Mucosa of stomach (tissue), 1 donor: ENCODE measurements around the gene HMCN2.

ENCODE experiments used
- H3K27me3 ChIP-seq: one replicate; pipeline ENCODE4 v1.7.0; 2013; ENCODE audit warnings: mild to moderate bottlenecking, low read length; ENCODE audit not compliant: control insufficient read depth, insufficient read depth
- H3K36me3 ChIP-seq: one replicate; pipeline ENCODE4 v1.7.0; 2013; ENCODE audit warnings: low read length; ENCODE audit not compliant: control insufficient read depth, insufficient read depth
- H3K4me1 ChIP-seq: one replicate; pipeline ENCODE4 v1.7.0; 2013; ENCODE audit warnings: mild to moderate bottlenecking, low read length; ENCODE audit not compliant: control insufficient read depth, insufficient read depth
- H3K4me3 ChIP-seq: one replicate; pipeline ENCODE4 v1.7.0; 2013; ENCODE audit warnings: low read length
- H3K9ac ChIP-seq: one replicate; pipeline ENCODE4 v1.7.0; 2013; ENCODE audit warnings: mild to moderate bottlenecking, low read length, moderate library complexity
- H3K9me3 ChIP-seq: one replicate; pipeline ENCODE4 v1.7.0; 2013; ENCODE audit warnings: mild to moderate bottlenecking, low read length, moderate library complexity; ENCODE audit not compliant: control insufficient read depth
- donor health status: Pancreatic carcinoma.

HMCN2 gene

GRCh38 chr9:130233587-130233945 is 32.0 kb upstream of the HMCN2 start:
- no peak overlapping the region for H3K4me3 ChIP-seq
- H3K36me3 ChIP-seq = no peaks in the 10 kb centered on the region
- peaks cover 5% of the 10 kb centered on the region for H3K4me1 ChIP-seq
- no peaks in the 10 kb centered on the region for H3K27me3 ChIP-seq
- H3K9ac ChIP-seq = no peak overlapping the region
- H3K9me3 ChIP-seq = no peaks in the 10 kb centered on the region

- Histone ChIP-seq H3K4me1 (peaks cover 5% of the 10 kb centered on the region), H3K9me3 (no peaks in the 10 kb centered on the region), H3K4me3 (no peak overlapping the region), H3K9ac (no peak overlapping the region), H3K27me3 (no peaks in the 10 kb centered on the region), H3K36me3 (no peaks in the 10 kb centered on the region)
These were observed 31.0 kb upstream of the HMCN2 start for GRCh38 chr9:130234340-130235260.

GRCh38 chr9:130235558-130236435 is 29.8 kb upstream of the HMCN2 start:
- no peaks in the 10 kb centered on the region for H3K9me3 ChIP-seq
- no peak overlapping the region for H3K9ac ChIP-seq
- peaks cover 8% of the 10 kb centered on the region for H3K4me1 ChIP-seq
- no peaks in the 10 kb centered on the region for H3K36me3 ChIP-seq
- H3K4me3 ChIP-seq = no peak overlapping the region
- H3K27me3 ChIP-seq = no peaks in the 10 kb centered on the region

GRCh38 chr9:130236436-130236985 is 29.0 kb upstream of the HMCN2 start:
- Histone ChIP-seq H3K4me1 (peaks cover 8% of the 10 kb centered on the region), H3K9ac (no peak overlapping the region), H3K27me3 (no peaks in the 10 kb centered on the region), H3K36me3 (no peaks in the 10 kb centered on the region), H3K4me3 (no peak overlapping the region), H3K9me3 (no peaks in the 10 kb centered on the region)

GRCh38 chr9:130237076-130237475 is 28.5 kb upstream of the HMCN2 start:
- no peaks in the 10 kb centered on the region for H3K9me3 ChIP-seq
- H3K27me3 ChIP-seq = no peaks in the 10 kb centered on the region

GRCh38 chr9:130237763-130238524 is 27.6 kb upstream of the HMCN2 start:
- H3K9ac ChIP-seq = no peak overlapping the region
- H3K27me3 ChIP-seq = no peaks in the 10 kb centered on the region
- H3K36me3 ChIP-seq = no peaks in the 10 kb centered on the region
- H3K4me3 ChIP-seq = no peak overlapping the region
- peaks cover 11% of the 10 kb centered on the region for H3K4me1 ChIP-seq
- no peaks in the 10 kb centered on the region for H3K9me3 ChIP-seq

More at GRCh38 chr9:130237076-130237475, 28.5 kb upstream of the HMCN2 start:
- no peak overlapping the region for H3K4me3 ChIP-seq
- no peak overlapping the region for H3K9ac ChIP-seq
- peaks cover 8% of the 10 kb centered on the region for H3K4me1 ChIP-seq
- no peaks in the 10 kb centered on the region for H3K36me3 ChIP-seq

GRCh38 chr9:130239363-130239695 is 26.2 kb upstream of the HMCN2 start:
- H3K4me3 ChIP-seq = no peak overlapping the region
- no peak overlapping the region for H3K9ac ChIP-seq
- H3K9me3 ChIP-seq = no peaks in the 10 kb centered on the region
- no peaks in the 10 kb centered on the region for H3K27me3 ChIP-seq
- peaks cover 18% of the 10 kb centered on the region for H3K4me1 ChIP-seq
- H3K36me3 ChIP-seq = no peaks in the 10 kb centered on the region

GRCh38 chr9:130239741-130240241 is 25.8 kb upstream of the HMCN2 start:
- no peaks in the 10 kb centered on the region for H3K9me3 ChIP-seq
- no peak overlapping the region for H3K4me3 ChIP-seq
- H3K27me3 ChIP-seq = peaks cover 3% of the 10 kb centered on the region
- no peak overlapping the region for H3K9ac ChIP-seq
- peaks cover 18% of the 10 kb centered on the region for H3K4me1 ChIP-seq
- no peaks in the 10 kb centered on the region for H3K36me3 ChIP-seq

- H3K4me1 ChIP-seq = peaks cover 18% of the 10 kb centered on the region
- no peak overlapping the region for H3K4me3 ChIP-seq
- H3K9ac ChIP-seq = no peak overlapping the region
- H3K27me3 ChIP-seq = peaks cover 5% of the 10 kb centered on the region
- no peaks in the 10 kb centered on the region for H3K36me3 ChIP-seq
- no peaks in the 10 kb centered on the region for H3K9me3 ChIP-seq
These were observed 25.0 kb upstream of the HMCN2 start for GRCh38 chr9:130240410-130241197.

GRCh38 chr9:130241198-130241535 is 24.4 kb upstream of the HMCN2 start:
- Histone ChIP-seq H3K4me3 (no peak overlapping the region), H3K27me3 (peaks cover 5% of the 10 kb centered on the region), H3K4me1 (peaks cover 16% of the 10 kb centered on the region), H3K9ac (no peak overlapping the region), H3K9me3 (no peaks in the 10 kb centered on the region), H3K36me3 (no peaks in the 10 kb centered on the region)
